ENCODE data around the gene ELMO1.

ELMO1 gene

DNA sequence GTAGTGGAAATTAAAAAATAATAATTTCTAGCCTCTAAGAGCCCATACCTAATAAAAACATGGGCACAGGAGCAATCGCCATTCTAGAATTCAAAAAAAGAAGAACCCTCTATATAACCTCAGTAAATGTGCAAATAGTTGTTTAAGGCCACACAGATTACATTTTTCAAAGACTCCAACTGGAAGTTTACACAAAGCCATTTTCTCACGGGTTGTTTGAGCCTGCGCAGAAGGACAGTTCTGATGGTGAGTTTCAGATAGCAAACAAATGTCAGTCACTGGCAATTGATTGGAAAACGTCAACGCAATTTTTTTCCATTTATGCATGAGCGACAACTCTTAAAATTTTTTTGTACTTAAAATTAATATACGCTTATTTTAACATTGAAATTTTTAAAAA lies 23.0 kb upstream of the ELMO1 start:
- DNase-seq (ENCODE audit: low read depth): no peak

DNA sequence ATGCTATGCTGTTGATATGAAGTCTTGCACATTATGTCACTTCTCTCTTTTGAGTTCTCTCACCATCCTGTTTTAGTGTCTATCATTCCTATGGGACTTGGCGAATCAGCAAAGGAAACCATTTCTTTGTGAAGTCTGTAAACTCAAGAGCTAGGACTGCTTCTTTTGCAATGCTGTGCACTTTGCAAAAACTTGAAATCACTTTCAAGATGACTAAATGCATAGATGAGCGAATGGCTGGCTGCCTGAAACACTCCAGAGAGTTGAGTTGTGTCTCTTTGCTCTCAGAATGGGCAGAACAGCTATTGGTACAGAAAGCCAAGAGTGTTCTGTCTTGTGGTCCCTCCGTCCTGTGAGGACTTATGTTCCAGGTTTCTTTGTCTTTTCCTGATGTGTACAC lies 18.3 kb upstream of the ELMO1 start:
- DNase-seq (ENCODE audit: low read depth): no peak

DNA sequence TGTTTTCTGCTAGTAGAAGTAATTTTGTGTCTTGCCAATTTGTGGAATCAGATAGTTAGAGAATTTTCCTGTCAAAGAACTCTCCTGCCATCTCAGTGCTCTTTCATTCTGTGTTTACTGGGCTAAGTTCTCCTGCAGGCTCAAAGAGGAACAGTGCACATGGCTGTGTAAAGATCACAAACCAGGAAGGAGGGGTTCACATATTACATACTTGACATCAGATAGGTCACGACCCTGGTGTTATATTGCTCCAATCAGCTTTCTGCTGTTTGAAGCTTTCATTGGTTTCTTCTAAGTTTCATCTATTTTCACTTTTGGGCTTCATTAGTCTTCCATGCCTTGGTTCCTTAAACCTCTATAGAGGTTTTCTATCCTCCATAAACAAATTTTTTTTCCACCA lies 13.5 kb upstream of the ELMO1 start:
- no peak for DNase-seq (ENCODE audit: low read depth)

DNA sequence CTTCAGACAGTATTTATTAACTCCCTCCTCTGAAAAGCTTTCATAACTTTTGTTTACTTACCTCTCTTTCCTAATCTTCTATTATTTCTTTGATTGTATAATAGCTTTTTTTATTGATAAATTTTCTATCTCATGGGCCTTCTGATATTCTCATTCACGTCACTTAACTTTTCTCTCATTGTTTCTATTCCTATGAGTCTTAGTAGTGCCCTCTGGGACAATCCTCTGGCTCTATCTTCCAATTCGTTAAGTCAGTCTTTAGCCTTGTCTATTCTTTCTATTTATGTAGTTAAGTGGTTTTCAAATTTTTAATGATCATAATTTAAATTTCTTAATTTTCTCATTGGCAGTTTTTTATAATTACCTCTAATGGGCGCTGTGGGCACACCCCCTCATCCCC lies 6.4 kb upstream of the ELMO1 start:
- DNase-seq (ENCODE audit: low read depth): no peak

DNA sequence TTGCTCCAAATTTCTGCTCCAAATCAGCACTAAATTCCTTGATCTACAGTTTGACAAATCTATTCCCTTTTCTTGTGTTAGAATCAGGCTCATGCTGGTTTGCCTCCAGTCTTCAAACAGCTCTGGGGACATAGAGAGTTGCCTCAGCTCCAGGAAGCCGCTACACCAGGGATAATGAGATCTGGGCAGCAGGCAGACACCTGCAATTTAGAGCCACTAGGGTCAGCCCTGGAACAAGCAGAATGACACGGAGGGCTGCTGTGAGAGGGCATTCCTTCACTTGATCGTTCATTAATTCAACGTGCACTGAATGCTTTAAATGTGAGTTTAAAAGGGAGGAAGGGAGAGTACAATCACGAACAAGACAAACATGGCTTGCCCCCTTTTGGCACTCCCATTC lies 3.7 kb upstream of the ELMO1 start:
- DNase-seq (ENCODE audit: low read depth): no peak

DNA sequence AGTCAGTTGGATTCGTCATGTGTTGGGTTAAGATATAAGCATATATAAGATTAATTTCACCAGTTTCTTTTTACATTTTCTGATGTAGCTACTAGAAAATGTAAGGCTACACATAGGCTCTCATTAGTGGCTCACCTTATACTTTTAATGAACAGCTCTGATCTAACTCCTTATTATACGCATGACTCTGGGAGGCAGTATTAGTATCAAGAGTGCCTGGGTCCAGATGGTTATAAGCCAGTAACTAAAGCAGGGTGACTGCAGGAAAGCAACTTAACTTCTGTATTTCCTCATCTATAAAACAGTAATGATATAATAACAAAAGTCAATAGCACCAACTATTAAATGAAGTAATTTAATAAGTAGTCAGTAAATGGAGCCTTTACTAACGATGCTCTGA lies 1.4 kb upstream of the ELMO1 start:
- DNase-seq (ENCODE audit: low read depth): no peak

DNA sequence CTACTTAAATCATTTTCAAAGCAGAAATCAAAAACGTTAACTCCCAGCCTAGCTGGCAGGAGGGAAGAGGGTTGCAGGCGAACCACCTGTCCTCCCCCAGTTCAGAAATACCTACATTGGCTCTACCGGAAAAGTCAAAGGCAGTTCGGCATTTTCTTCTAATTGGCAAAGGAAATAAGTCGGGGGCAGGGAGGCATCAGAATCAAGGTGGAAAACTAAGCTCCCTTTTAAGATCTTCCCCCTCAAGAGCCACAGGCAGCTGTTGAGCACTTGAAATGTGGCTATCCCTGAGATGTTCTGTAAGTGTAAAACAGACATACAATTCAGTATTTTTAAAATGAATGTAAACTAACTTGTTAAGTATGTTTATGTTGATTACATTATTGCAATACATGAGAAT lies 957 bp upstream of the ELMO1 start:
- DNase-seq (ENCODE audit: low read depth): no peak

DNA sequence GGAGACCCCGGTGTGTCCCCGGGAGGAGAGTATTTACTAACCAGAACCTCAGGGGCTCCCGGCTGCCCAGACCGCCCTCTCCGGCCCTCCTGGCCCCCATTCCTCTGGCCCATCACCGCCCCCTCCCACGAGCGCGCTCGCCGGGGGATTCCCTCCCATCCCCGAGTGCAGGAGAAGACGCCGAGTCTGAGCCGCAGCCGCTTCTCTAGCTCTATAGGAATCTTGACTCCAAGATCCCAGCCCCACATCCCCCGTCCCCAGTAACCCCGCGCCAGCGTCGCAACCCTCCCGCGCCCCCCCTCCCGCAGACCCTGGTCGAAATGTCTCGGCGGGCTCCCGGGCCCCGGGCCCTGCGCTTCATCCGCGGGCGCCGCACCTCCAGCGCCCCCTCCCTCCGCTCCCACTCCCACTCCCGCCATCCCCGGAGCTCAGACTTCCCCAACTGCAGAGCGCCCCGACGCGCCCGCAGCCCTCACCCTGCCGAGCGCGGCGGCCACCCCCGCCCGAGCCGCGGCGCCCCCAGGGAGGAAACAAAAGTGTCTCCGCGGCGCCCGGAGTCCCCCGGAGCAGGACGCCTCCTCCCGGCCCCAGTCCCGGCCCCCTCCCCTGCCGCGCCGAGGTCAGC lies 541 bp downstream of the ELMO1 start:
- no peak for DNase-seq (ENCODE audit: low read depth)

DNA sequence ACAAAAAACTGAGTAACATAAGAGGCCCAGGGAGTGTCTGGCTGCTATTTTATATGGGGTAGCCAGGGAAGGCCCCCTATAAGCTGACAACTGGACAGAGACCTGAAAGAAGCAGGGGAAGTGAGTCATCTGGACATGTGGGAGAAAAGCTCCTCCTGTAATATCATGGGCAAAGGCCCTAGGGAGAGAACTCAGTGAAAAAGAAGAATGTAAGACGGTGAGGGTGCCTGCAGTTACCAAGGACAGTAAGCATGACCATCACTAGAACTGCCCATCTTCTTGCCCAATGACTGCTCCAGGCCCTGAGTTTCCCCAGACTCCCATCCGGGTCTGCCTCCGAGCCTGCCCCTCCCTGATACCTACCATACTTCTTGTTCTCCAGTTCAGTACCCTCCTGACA lies 2.3 kb downstream of the ELMO1 start:
- DNase-seq (ENCODE audit: low read depth): no peak

DNA sequence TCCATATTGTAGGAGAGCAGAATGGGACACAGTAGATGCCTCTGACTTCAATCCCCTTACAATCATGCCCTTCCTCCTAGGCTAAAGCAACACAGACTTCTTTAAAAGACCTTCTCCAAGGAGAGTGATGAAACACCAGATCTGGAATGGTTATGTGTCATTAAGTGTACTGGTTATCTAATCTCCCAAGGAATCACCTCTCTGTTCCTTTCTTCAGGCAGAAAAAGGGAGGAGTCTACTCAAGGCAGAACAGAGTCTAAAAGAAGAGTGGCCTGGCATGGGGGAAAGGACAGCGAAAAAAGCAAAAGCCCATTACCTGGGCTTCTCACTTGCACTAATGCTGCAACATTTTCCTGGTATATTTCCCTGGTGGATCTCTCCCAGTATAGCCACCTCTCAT lies 2.9 kb downstream of the ELMO1 start:
- no peak for DNase-seq (ENCODE audit: low read depth)

DNA sequence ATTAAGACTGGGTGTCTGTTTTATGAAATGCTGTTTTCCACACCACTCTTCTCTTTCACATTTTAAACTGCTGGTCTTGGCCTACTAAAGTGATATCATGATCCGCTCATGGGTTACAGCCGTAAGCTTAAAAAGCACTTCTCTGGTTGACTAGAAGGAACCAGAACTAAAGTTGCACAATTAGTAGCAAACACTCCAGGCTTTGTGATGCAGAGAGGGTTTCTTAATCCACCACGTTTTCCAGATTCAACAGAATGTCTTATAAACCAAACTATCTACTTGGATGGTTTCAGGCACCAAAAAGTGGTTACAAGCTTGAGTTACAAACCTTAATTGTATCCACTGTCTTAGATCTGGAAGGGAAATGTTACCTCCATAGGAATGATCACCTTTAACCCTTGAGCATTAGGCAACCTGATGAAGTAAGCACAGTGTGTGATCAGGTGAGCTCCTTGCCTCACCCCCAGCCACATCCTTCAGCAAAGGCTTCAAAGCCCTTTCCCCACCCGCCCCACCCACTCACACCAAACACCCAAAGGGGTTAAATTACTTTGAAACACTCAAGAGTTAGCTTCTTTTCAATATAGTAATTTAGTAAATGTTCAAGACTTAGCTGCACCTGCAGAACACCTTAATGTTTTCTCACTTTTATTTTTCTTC lies 3.5 kb downstream of the ELMO1 start:
- no peak for DNase-seq (ENCODE audit: low read depth)

DNA sequence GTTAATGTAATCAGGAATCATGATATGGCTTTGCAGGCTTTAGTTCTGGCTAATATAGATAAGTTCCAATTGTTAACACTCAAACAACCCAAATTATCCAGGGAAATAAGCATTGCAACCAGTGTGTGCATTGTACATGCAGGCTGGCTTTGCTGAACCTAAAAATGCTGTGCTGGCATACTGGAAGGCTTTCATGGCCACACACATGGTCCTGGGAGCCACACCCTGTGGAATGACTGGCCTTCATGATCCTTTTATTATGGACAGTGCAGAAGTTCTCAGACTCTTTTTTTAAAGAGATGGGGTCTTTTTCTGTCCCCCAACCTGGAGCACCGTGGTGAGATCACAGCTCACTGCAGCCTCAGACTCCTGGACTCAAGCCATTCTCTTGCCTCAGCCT lies 5.0 kb downstream of the ELMO1 start:
- DNase-seq (ENCODE audit: low read depth): no peak

DNA sequence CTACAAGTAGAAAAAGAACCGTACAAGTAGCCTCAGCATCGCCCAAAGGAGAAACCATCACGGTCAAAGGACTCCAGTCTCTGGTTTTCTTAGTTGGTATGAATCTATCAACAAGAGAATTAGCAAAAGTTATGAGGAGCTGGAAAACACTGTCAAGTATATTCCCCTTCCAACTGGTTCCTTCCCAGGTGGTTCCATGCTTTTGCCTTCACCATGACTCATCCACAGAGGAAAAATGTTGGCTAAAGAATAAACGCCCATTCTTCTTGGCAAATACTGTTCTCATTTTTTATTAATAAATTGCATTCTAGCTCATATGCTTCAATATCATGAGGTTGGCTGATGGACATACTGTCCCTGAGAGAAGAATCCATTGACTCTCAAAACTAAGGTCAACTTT lies 6.4 kb downstream of the ELMO1 start:
- DNase-seq (ENCODE audit: low read depth): no peak

DNA sequence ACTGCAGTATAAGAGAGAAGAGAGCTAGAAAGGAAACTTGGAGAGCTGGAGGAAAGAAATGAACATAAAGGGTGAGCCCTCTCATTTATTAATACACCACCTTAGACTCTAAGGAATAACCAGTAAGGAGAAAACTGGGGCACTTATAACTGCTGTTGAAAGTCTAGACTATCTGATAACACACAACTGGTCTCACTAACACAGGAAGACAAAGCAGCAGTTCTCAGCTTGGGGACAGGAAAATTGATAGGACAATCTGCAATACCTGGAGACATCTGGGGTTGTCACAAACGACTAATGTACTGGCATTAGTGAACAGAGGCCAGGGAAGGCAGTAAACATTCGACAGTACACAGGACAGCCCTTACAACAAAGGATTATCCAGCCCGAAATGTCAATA lies 6.8 kb downstream of the ELMO1 start:
- no peak for DNase-seq (ENCODE audit: low read depth)

DNA sequence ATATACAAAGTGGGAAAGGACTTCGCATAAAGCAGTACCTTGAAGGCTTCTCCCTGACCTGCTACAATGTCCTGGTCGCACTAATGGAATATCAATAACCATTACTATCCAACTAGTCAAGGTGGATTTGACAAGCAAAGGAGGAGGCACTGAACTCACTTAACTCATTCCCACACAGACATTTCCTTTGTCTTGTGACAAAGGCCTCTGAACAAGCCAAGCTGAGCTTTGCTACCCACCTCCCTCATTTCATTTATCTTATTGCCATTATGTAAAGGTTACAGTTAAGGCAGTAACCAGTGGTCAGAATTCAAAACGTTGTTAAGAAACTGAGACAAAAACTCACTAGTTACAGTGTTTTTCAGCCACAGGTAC lies 7.3 kb downstream of the ELMO1 start:
- DNase-seq (ENCODE audit: low read depth): no peak

DNA sequence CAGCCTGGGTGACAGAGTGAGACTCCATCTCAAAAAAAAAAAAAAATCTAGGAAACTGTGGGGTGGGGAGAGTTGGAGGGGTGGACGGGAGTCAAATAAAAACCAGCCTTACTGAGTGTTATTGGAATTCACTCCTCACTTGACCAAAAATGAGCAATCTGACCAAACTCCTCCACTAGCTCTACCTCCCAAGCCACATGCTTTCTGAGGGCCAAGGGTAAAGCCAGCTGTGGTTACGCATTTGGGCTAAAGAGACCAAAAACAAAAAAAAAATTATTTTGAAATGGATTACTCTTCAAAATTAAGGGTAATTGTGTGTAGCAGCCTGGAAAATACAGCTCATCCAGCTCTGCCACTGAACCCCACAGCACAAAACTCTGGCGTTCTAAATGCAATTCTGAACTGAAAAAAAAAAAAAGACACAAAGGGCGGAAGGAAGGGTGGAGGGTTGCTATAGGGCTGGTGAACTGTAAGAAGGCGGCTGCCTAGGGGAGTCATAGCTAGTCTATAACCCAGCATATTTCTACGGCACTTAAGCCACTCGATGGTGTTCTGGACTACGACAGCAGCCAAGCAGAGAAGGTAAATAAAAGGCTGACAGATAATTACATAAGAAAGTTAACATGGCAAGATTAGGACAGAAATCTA lies 7.8 kb downstream of the ELMO1 start:
- no peak for DNase-seq (ENCODE audit: low read depth)

DNA sequence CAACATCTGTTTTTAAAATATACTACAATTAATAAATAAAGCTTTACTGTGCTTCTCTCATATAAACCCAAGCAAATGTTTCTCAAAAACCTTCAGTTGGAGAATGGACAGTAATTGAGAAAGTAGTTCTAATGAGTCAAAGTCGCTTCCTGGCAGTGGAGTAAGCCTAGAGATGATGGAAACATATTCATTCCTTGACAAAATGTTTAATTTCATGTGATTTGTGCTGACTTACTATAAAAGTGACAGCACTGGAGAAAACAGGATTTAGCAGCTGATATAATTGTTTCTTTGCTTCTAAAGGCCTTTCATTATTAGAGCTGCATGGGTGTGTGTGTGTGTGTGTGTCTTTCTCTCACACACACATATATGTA lies 9.0 kb downstream of the ELMO1 start:
- DNase-seq (ENCODE audit: low read depth): no peak

DNA sequence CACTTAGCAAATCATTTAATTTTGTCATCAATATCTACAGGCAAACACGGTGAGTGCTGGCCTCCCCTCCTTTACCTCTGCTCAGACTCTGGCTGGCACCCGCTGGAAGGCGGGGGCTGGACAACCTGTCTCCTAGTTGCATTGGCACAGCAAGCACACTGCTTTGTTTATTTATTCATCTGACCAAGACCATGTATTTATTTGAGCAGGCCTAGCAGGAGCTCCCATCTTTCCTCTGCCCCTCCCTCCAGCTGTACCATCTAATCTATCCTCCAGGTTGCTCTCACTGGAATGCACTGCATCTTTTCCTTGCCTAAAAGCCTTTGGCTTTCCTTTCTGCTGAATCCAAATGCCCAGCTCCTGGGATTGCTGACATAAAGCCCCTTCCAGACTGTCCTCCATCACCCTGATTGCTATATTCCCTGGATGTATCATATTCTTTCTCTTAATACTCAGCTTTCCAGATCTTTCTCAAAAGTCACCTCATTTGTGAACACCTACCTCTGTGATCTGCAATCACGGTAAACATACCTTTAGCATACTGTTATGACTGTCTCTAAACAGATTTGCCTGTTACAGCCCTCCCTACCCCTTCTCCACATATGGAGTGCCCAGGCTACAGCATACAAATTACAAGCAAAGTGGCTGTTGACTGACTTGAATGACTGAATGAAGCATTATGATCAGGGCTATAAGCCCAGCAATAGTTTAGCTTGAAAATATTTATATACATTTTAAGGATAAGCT lies 9.6 kb downstream of the ELMO1 start:
- no peak for DNase-seq (ENCODE audit: low read depth)

DNA sequence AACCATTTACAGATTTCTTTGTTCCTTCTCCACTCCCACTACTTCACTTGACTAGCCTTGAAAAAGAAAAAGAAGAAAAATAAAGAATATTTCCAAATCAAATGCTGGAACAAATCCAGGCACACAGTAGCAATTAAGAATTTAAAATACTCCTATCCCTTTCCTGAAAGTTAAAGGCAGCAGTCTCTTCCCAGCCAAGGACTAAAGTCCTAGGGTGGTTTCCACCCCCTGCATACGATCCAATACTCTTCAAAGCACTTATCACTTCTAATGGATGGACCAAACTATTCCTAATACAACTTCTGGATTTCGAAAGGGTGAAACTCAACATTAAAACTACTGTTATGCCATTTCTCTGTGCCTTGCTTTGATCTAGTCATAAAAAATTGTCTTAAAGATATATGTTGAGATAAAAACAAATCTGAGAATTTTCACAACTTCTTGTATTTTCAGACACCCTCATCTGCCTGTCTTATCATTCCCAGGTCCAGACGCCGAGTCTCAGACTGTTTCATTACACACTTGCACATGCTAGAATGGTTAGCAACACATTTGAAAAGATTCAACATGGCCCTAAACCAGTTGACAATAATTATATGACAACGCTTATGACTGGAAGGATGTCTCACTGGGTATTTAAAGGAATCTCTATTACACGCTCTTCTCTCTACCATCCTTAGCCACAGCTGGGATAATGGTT lies 13.4 kb downstream of the ELMO1 start:
- DNase-seq (ENCODE audit: low read depth): no peak

DNA sequence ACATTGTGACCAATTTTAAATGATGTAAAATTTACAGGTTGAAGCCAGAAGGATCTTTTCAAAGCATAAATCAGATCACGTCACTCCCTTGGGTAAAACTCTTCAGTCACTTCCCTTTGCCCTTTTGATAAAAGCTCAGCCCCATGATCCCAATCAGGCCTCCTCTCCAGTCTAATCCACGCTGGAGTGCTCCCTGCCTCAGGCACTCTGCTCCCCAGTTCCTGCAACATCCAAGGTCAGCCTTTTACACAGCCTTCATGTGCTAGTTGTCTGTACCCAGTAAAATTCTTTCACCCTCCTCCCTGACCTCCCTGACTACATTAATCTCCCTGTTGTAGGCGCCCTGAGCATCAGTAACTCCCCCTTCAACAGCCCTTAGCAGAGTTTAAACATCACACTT lies 14.1 kb downstream of the ELMO1 start:
- DNase-seq (ENCODE audit: low read depth): no peak

DNA sequence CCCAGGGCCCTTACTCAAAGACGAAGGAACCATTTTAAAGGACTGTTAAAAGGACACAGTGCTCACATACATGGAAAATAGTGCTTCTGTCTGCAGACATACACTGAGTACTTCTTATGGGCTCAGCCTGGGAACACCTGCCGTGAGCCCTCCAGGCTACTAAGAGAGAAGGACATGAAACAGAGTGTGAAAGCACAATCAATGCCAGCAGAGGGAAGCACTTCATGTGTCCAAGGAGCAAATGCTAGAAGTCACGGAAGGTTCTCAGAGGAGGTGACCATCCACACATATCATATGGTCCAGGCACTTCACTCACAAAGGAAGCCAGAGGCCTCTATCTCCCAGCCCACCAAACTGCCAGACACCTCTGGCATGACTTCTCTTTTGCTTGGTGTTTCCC lies 15.5 kb downstream of the ELMO1 start:
- DNase-seq (ENCODE audit: low read depth): no peak

DNA sequence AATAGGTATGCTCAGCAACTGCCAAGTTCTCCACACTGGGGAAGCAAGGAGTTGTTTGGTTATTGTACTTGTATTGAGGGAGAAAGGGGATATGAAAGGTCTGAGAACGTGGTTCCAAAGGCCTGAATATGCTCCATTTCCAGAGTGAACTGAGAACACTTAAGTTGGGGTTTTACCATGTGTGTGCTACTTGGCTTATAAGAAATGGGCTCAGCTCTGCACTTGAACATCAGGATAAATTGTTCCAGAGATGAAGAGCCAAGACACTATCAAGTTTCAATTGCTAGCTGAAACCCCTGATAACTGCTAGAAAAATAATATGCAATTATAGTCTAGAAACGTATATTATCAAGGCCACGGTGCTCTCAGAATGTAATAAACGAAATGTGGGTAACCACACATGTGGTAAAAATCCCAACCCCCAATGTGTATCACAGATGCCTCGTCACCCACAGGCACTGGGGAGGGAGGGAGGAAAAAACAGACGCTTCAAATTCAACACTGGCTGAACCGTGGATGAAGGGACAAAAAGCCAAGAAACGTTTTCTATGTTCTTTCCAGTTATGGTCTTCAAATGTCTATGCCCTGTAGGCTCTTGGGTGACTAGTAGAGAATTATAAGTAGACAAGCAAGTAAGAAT lies 16.3 kb downstream of the ELMO1 start:
- DNase-seq (ENCODE audit: low read depth): no peak

Data from stimulated activated CD8-positive, alpha-beta memory T cell treated with anti-CD3 and anti-CD28 coated beads, Interleukin-15, amount 100 ng/mL, for 24 hours (primary cell).